Trophoblast cell (in vitro differentiated cells and primary cell): ENCODE measurements around the gene ART3.
"Not testable (repeated sequence)": the region's sequence is repeated elsewhere in the genome, so short reads cannot be mapped to it uniquely, and the experiment has no call there.

Experiments
- DNase-seq, 2 donors: peaks; one replicate each; pipeline ENCODE4 v3.0.0-alpha.2; 2016
- H2AFZ ChIP-seq: 2 replicates; pipeline ENCODE4 v1.6.1; 2013; ENCODE audit warnings: low read length, moderate library complexity, mild to moderate bottlenecking; ENCODE audit not compliant: insufficient read depth, poor library complexity
- H2AK5ac ChIP-seq: 2 replicates; pipeline ENCODE4 v1.6.1; 2013; ENCODE audit warnings: mild to moderate bottlenecking, low read length
- H2BK120ac ChIP-seq: 2 replicates; pipeline ENCODE4 v1.6.1; 2013; ENCODE audit warnings: low read length, mild to moderate bottlenecking, moderate library complexity; ENCODE audit not compliant: insufficient read depth, poor library complexity
- H2BK12ac ChIP-seq: 2 replicates; pipeline ENCODE4 v1.6.1; 2013; ENCODE audit warnings: mild to moderate bottlenecking, low read length, moderate library complexity
- H2BK5ac ChIP-seq: 2 replicates; pipeline ENCODE4 v1.6.1; 2013; ENCODE audit warnings: low read length, low read depth, moderate library complexity, mild to moderate bottlenecking; ENCODE audit not compliant: poor library complexity
- H3K14ac ChIP-seq: 2 replicates; pipeline ENCODE4 v1.6.1; 2013; ENCODE audit warnings: mild to moderate bottlenecking, low read length
- H3K18ac ChIP-seq: 2 replicates; pipeline ENCODE4 v1.6.1; 2013; ENCODE audit warnings: mild to moderate bottlenecking, low read length
- H3K23ac ChIP-seq: 2 replicates; pipeline ENCODE4 v1.6.1; 2013; ENCODE audit warnings: low read length
- H3K27ac ChIP-seq: 2 replicates; pipeline ENCODE4 v1.5.1; 2013; ENCODE audit warnings: low read depth, mild to moderate bottlenecking, inconsistent platforms, low read length, moderate library complexity
- H3K27me3 ChIP-seq: 2 replicates; pipeline ENCODE4 v1.6.1; 2013; ENCODE audit warnings: inconsistent platforms, mild to moderate bottlenecking, low read length, moderate library complexity; ENCODE audit not compliant: insufficient read depth
- H3K36me3 ChIP-seq, 2 experiments: 1 replicate in 1 of 2; 2 replicates in 1 of 2; pipeline ENCODE4 v1.6.1; 2013; ENCODE audit warnings: low read length in 2 of 2, mild to moderate bottlenecking in 2 of 2, moderate library complexity in 1 of 2; ENCODE audit not compliant: insufficient read depth in 2 of 2, control insufficient read depth in 1 of 2
- H3K4ac ChIP-seq: 2 replicates; pipeline ENCODE4 v1.6.1; 2013; ENCODE audit warnings: low read depth, mild to moderate bottlenecking, low read length, moderate library complexity
- H3K4me1 ChIP-seq, 2 experiments: 1 replicate in 1 of 2; 2 replicates in 1 of 2; pipeline ENCODE4 v1.6.1; 2013; ENCODE audit warnings: low read length in 2 of 2, mild to moderate bottlenecking in 2 of 2, moderate library complexity in 1 of 2; ENCODE audit not compliant: insufficient read depth in 2 of 2, control insufficient read depth in 1 of 2
- H3K4me2 ChIP-seq: 2 replicates; pipeline ENCODE4 v1.6.1; 2013; ENCODE audit warnings: inconsistent platforms, mild to moderate bottlenecking, low read length, moderate library complexity
- H3K4me3 ChIP-seq: 2 replicates; pipeline ENCODE4 v1.5.1; 2013; ENCODE audit warnings: mild to moderate bottlenecking, low read depth, low read length, inconsistent platforms
- H3K79me1 ChIP-seq: one replicate; pipeline ENCODE4 v1.6.1; 2013; ENCODE audit warnings: low read length
- H3K79me2 ChIP-seq: 2 replicates; pipeline ENCODE4 v1.6.1; 2013; ENCODE audit warnings: low read length, mild to moderate bottlenecking; ENCODE audit not compliant: control insufficient read depth, insufficient read depth, poor library complexity
- H3K9ac ChIP-seq: 2 replicates; pipeline ENCODE4 v1.6.1; 2013; ENCODE audit warnings: mild to moderate bottlenecking, low read length
- H3K9me3 ChIP-seq: 2 replicates; pipeline ENCODE4 v1.6.1; 2013; ENCODE audit warnings: low read depth, mild to moderate bottlenecking, control low read depth, inconsistent platforms, low read length; ENCODE audit not compliant: insufficient read depth
- H4K12ac ChIP-seq: 2 replicates; pipeline ENCODE4 v1.6.1; 2013; ENCODE audit warnings: low read depth, mild to moderate bottlenecking, low read length, moderate library complexity
- H4K8ac ChIP-seq: 2 replicates; pipeline ENCODE4 v1.6.1; 2013; ENCODE audit warnings: low read depth, mild to moderate bottlenecking, low read length, moderate library complexity
- H4K91ac ChIP-seq: one replicate; pipeline ENCODE4 v1.6.1; 2013; ENCODE audit warnings: low read depth, mild to moderate bottlenecking, low read length, moderate library complexity
- WGBS: extraction: QIAGEN DNeasy Blood & Tissue Kit; methylation state at CpG from one replicate; pipeline ENCODE4 v1.1.7; 2013; ENCODE audit warnings: missing lambda C conversion rate; ENCODE audit not compliant: insufficient read length, insufficient coverage; ENCODE audit errors: extremely low coverage; 5-methylcytosine and 5-hydroxymethylcytosine counted together

Gene ART3

GRCh38 chr4:76035799-76036380 lies 38.6 kb upstream of the ART3 start, which contains the start of gene CXCL11:
Gene CXCL11 (minus strand): TSS chr4:76036070. CDS start chr4:76035987, 83 bp downstream.
- Histone ChIP-seq H3K27me3 (no peaks in the 10 kb centered on the region), H3K4me2 (no peak within 1 kb of the TSS), H2BK12ac (no peak within 1 kb of the TSS), H4K91ac (no peak within 1 kb of the TSS), H3K9me3 (no peaks in the 10 kb centered on the region), H3K18ac (no peak within 1 kb of the TSS), H2BK5ac (no peak within 1 kb of the TSS), H3K79me2 (no peaks in the 10 kb centered on the region), H4K8ac (no peak within 1 kb of the TSS), H3K4me3 (peak within 1 kb of the TSS; percentile 20), H3K23ac (peak within 1 kb of the TSS; percentile 44), H3K9ac (no peak within 1 kb of the TSS), H3K4ac (no peak within 1 kb of the TSS), H3K27ac (no peak within 1 kb of the TSS), H2AK5ac (no peak within 1 kb of the TSS), H2AFZ (no peak within 1 kb of the TSS), H3K4me1 (no peaks in the 10 kb centered on the region), H2BK120ac (no peak within 1 kb of the TSS), H3K36me3 (no peaks in the 10 kb centered on the region), H3K79me1 (no peaks in the 10 kb centered on the region), H4K12ac (no peak within 1 kb of the TSS), H3K14ac (no peak within 1 kb of the TSS)
- no peak for DNase-seq
- WGBS = no CpG with 5 or more reads among the region's 2 CpGs

- no peaks in the 10 kb centered on the region for H3K79me1 ChIP-seq
- H3K18ac ChIP-seq = no peak overlapping the region
- peak overlapping the region; percentile 44 for H3K23ac ChIP-seq
- H3K27me3 ChIP-seq = no peaks in the 10 kb centered on the region
- DNase-seq = no peak
- H2BK120ac ChIP-seq = no peak overlapping the region
- H4K12ac ChIP-seq = no peak overlapping the region
- H2BK12ac ChIP-seq = no peak overlapping the region
- no peaks in the 10 kb centered on the region for H3K9me3 ChIP-seq
- H4K8ac ChIP-seq = no peak overlapping the region
- peak overlapping the region; percentile 20 for H3K4me3 ChIP-seq
- H2AK5ac ChIP-seq = no peak overlapping the region
- H3K4ac ChIP-seq = no peak overlapping the region
- H2AFZ ChIP-seq = no peak overlapping the region
- no peak overlapping the region for H3K4me2 ChIP-seq
- no peaks in the 10 kb centered on the region for H3K36me3 ChIP-seq
- H3K9ac ChIP-seq = no peak overlapping the region
- no peaks in the 10 kb centered on the region for H3K4me1 ChIP-seq
- no peak overlapping the region for H3K27ac ChIP-seq
- no CpG with 5 or more reads among the region's 3 CpGs for WGBS
- no peaks in the 10 kb centered on the region for H3K79me2 ChIP-seq
- H2BK5ac ChIP-seq = no peak overlapping the region
- no peak overlapping the region for H4K91ac ChIP-seq
- H3K14ac ChIP-seq = no peak overlapping the region
Measured at GRCh38 chr4:76036855-76037254, 37.7 kb upstream of the ART3 start.

GRCh38 chr4:76042241-76042998 lies 32.1 kb upstream of the ART3 start:
- not testable (repeated sequence) for H2AK5ac ChIP-seq, H3K9ac ChIP-seq, H3K27ac ChIP-seq, H3K18ac ChIP-seq, H3K4me3 ChIP-seq, H3K23ac ChIP-seq, H2BK5ac ChIP-seq, H4K8ac ChIP-seq, H3K4me2 ChIP-seq, H2BK120ac ChIP-seq, H2AFZ ChIP-seq, H3K4ac ChIP-seq, H2BK12ac ChIP-seq, H3K9me3 ChIP-seq, H3K27me3 ChIP-seq, H3K36me3 ChIP-seq, H4K12ac ChIP-seq, H3K79me2 ChIP-seq, H3K14ac ChIP-seq, H3K4me1 ChIP-seq, H3K79me1 ChIP-seq, H4K91ac ChIP-seq, DNase-seq
- no CpG with 5 or more reads among the region's 18 CpGs for WGBS

GRCh38 chr4:76043306-76043705 lies 31.2 kb upstream of the ART3 start:
- H3K4me2 ChIP-seq, H2AFZ ChIP-seq, H3K36me3 ChIP-seq, H3K79me1 ChIP-seq, H3K4me1 ChIP-seq, H3K4me3 ChIP-seq, H3K79me2 ChIP-seq, H2BK5ac ChIP-seq, H3K27me3 ChIP-seq, H3K4ac ChIP-seq, H3K23ac ChIP-seq, H3K9ac ChIP-seq, H3K18ac ChIP-seq, H4K12ac ChIP-seq, H2BK120ac ChIP-seq, DNase-seq, H3K27ac ChIP-seq, H4K91ac ChIP-seq, H2AK5ac ChIP-seq, H3K9me3 ChIP-seq, H4K8ac ChIP-seq, H3K14ac ChIP-seq, H2BK12ac ChIP-seq: not testable (repeated sequence)
- no CpG with 5 or more reads among the region's 18 CpGs for WGBS
